Hepatocyte (in vitro differentiated cells): ENCODE results near the gene CHRNE.

Experiments
- EZH2 ChIP-seq: fragments of 200-600 bp; sonication (generic); IDR thresholded peaks from 2 replicates; pipeline ENCODE4 v1.6.1; 2016; ENCODE audit warnings: antibody characterized with exemption, mild to moderate bottlenecking, borderline replicate concordance
- TF ChIP-seq, protein P1 (sequence below): fragments of 200-600 bp; sonication (generic); IDR thresholded peaks from 2 replicates; pipeline ENCODE4 v1.5.1; 2016; ENCODE audit warnings: antibody characterized with exemption, mild to moderate bottlenecking; ENCODE audit not compliant: poor library complexity

DNA sequence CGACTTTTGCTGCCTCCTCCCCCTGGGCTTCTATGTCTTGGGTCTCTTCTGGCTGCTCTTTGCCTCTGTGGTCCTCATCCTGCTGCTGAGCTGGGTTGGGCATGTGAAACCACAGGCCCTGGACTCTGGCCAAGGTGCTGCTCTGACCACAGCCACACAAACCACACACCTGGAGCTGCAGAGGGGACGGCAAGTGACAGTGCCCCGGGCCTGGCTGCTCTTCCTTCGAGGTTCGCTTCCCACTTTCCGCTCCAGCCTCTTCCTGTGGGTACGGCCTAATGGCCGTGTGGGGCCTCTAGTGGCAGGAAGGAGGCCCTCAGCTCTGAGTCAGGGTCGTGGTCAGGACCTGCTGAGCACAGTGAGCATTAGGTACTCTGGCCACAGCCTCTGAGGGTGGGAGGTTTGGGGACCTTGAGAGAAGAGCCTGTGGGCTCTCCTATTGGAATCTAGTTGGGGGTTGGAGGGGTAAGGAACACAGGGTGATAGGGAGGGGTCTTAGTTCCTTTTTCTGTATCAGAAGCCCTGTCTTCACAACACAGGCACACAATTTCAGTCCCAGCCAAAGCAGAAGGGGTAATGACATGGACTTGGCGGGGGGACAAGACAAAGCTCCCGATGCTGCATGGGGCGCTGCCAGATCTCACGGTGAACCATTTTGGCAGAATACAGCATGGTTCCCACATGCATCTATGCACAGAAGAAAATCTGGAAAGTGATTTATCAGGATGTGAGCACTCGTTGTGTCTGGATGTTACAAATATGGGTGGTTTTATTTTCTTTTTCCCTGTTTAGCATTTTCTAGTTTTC lies 31.5 kb upstream of the CHRNE start:
- TF ChIP-seq, protein P1, sequence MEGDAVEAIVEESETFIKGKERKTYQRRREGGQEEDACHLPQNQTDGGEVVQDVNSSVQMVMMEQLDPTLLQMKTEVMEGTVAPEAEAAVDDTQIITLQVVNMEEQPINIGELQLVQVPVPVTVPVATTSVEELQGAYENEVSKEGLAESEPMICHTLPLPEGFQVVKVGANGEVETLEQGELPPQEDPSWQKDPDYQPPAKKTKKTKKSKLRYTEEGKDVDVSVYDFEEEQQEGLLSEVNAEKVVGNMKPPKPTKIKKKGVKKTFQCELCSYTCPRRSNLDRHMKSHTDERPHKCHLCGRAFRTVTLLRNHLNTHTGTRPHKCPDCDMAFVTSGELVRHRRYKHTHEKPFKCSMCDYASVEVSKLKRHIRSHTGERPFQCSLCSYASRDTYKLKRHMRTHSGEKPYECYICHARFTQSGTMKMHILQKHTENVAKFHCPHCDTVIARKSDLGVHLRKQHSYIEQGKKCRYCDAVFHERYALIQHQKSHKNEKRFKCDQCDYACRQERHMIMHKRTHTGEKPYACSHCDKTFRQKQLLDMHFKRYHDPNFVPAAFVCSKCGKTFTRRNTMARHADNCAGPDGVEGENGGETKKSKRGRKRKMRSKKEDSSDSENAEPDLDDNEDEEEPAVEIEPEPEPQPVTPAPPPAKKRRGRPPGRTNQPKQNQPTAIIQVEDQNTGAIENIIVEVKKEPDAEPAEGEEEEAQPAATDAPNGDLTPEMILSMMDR = peak; percentile 17
- no peak for TF ChIP-seq EZH2
